HepG2 (cell line): Measurements from ENCODE around the gene IL21R. TPM values are rescaled to one million over a fixed set of nuclear protein-coding genes. Genes with fewer than 3 reads are reported as not detected.

Source experiments
- ATAC-seq: fragments of 200-7000 bp; cut with Tn5 transposase; 3 replicates; pipeline ENCODE4 v1.9.1; 2020; ENCODE audit warnings: mild to moderate bottlenecking, moderate library complexity
- BruUV-seq: library from RNA; stranded (reverse); fragments of 400-500 nt; replicated peaks from 2 replicates; lab custom pipeline; 2021; lab: Mats Ljungman, UMichigan
- CTCF ChIA-PET: fragments of 300-600 bp; formaldehyde crosslinking; extraction: SDS; loops from one replicate; lab custom pipeline; 2021; ENCODE audit warnings: low total read pairs, inconsistent platforms, low intra/inter-chr PET ratio; lab: Yijun Ruan, JAX
- POLR2A ChIA-PET: fragments of 350-600 bp; sonication (Branson Sonifier 250); formaldehyde crosslinking; loops from one replicate; lab custom pipeline; 2020; ENCODE audit warnings: antibody characterized with exemption, inconsistent platforms; lab: Yijun Ruan, JAX
- DNase-seq: peaks from one replicate; pipeline ENCODE4 v3.0.0-alpha.2; 2015; ENCODE audit warnings: low spot score
- FAIRE-seq: peaks from 3 replicates; lab custom pipeline; 2011; peaks lifted over from hg19 to GRCh38; lab: Jason Lieb, UNC
- H2AFZ ChIP-seq: one replicate; pipeline ENCODE4 v1.6.1; 2011; ENCODE audit warnings: low read length, inconsistent platforms
- H3K27ac ChIP-seq: fragments of 300-600 bp; 3 replicates; pipeline ENCODE4 v1.8.0; 2011; ENCODE audit warnings: mixed run types, mild to moderate bottlenecking, mixed read lengths, low read length, inconsistent platforms; ENCODE audit not compliant: insufficient read depth; ENCODE audit errors: extremely low read length
- H3K27me3 ChIP-seq, 2 experiments: fragments of 200-600 bp in 1 of 2; 2 replicates in 1 of 2; 3 replicates in 1 of 2; pipeline versions ENCODE4 v1.6.0 to v1.8.0; 2011; ENCODE audit warnings: low read length in 2 of 2, mild to moderate bottlenecking in 2 of 2, moderate library complexity in 2 of 2, inconsistent platforms in 1 of 2; ENCODE audit not compliant: insufficient read depth in 2 of 2, control insufficient read depth in 1 of 2
- H3K36me3 ChIP-seq, 2 experiments: fragments of 200-600 bp in 1 of 2; replicated peaks in 1 of 2; 2 replicates in 1 of 2; 3 replicates in 1 of 2; pipeline versions ENCODE4 v1.5.1 to v1.8.0; 2011; ENCODE audit warnings: low read length in 2 of 2, inconsistent platforms in 1 of 2; ENCODE audit not compliant: insufficient read depth in 2 of 2, control insufficient read depth in 1 of 2
- H3K4me1 ChIP-seq: 2 replicates; pipeline ENCODE4 v1.5.1; 2012; ENCODE audit warnings: low read length, inconsistent platforms; ENCODE audit not compliant: insufficient read depth
- H3K4me2 ChIP-seq: 2 replicates; pipeline ENCODE4 v1.6.0; 2011; ENCODE audit warnings: low read depth, low read length, inconsistent platforms
- H3K4me3 ChIP-seq, 3 experiments: fragments of 200-600 bp in 1 of 3; sonication (generic), shearing (Covaris generic) in 1 of 3; replicated peaks in 1 of 3; 2 replicates each; pipeline ENCODE4 v1.5.1; 2011 to 2016; ENCODE audit warnings: low read length in 3 of 3, inconsistent platforms in 2 of 3, low read depth in 2 of 3, mild to moderate bottlenecking in 2 of 3, control low read depth in 1 of 3, mixed read lengths in 1 of 3; ENCODE audit not compliant: insufficient read depth in 1 of 3
- H3K79me2 ChIP-seq: one replicate; pipeline ENCODE4 v1.6.1; 2011; ENCODE audit warnings: low read length, inconsistent platforms; ENCODE audit not compliant: insufficient read depth
- H3K9ac ChIP-seq: 2 replicates; pipeline ENCODE4 v1.6.0; 2011; ENCODE audit warnings: mild to moderate bottlenecking, low read depth, low read length, inconsistent platforms; ENCODE audit not compliant: insufficient read depth
- H3K9me3 ChIP-seq: 2 replicates; pipeline ENCODE4 v1.5.1; 2012; ENCODE audit warnings: mild to moderate bottlenecking, low read length
- H4K20me1 ChIP-seq: 2 replicates; pipeline ENCODE4 v1.6.0; 2011; ENCODE audit warnings: inconsistent platforms, mild to moderate bottlenecking, low read length, moderate library complexity; ENCODE audit not compliant: insufficient read depth
- FOXM1 ChIP-seq: sonication (generic); formaldehyde crosslinking; IDR thresholded peaks from 2 replicates; pipeline ENCODE4 v1.5.0; 2020; ENCODE audit warnings: missing genetic modification reagents
- HMGA1 ChIP-seq: sonication (generic); formaldehyde crosslinking; conservative IDR thresholded peaks from 2 replicates; pipeline ENCODE4 v1.4.0; 2020; ENCODE audit warnings: missing genetic modification reagents
- HOXA9 ChIP-seq: sonication (generic); formaldehyde crosslinking; IDR thresholded peaks from 2 replicates; pipeline ENCODE4 v1.8.1; 2022; ENCODE audit warnings: missing genetic modification reagents, mild to moderate bottlenecking, moderate library complexity, borderline replicate concordance
- NCOA5 ChIP-seq: sonication (generic); formaldehyde crosslinking; IDR thresholded peaks from 2 replicates; pipeline ENCODE4 v1.4.0; 2020; ENCODE audit warnings: missing genetic modification reagents
- SIX1 ChIP-seq: sonication (generic); formaldehyde crosslinking; IDR thresholded peaks from 2 replicates; pipeline ENCODE4 v1.4.0; 2020; ENCODE audit warnings: missing genetic modification reagents, borderline replicate concordance
- SRSF9 ChIP-seq: fragments of 200-400 bp; formaldehyde crosslinking; IDR thresholded peaks from 2 replicates; pipeline ENCODE4 v1.6.1; 2018; ENCODE audit warnings: borderline replicate concordance, mild to moderate bottlenecking, low read depth, low read length; ENCODE audit not compliant: insufficient read depth, poor library complexity, severe bottlenecking
- ZMYM4 ChIP-seq: sonication (generic); formaldehyde crosslinking; IDR thresholded peaks from 2 replicates; pipeline ENCODE4 v1.8.1; 2023; ENCODE audit warnings: mild to moderate bottlenecking, missing genetic modification reagents
- ZNF781 ChIP-seq: sonication (generic); formaldehyde crosslinking; IDR thresholded peaks from 2 replicates; pipeline ENCODE4 v1.5.1; 2020; ENCODE audit warnings: borderline replicate concordance, mild to moderate bottlenecking, missing genetic modification reagents; ENCODE audit errors: not compliant biosample characterization
- ZNF788 ChIP-seq: sonication (generic); formaldehyde crosslinking; IDR thresholded peaks from 2 replicates; pipeline ENCODE4 v1.5.0; 2020; ENCODE audit warnings: mild to moderate bottlenecking, missing genetic modification reagents, borderline replicate concordance
- WGBS: methylation state at CpG from one replicate; pipeline ENCODE4 v1.1.6; 2017; ENCODE audit warnings: low lambda C conversion rate; 5-methylcytosine and 5-hydroxymethylcytosine counted together
- in situ Hi-C: cut with HindIII; loops from 2 replicates; pipeline ENCODE4 v1.10.0; 2017; ENCODE audit warnings: low pct_unique_long_range_greater_than_20kb; ENCODE audit not compliant: extremely low pct_ligation_motif_present
- intact Hi-C: fragments of 100-400 bp; cut with micrococcal nuclease; formaldehyde crosslinking; loops from one replicate; pipeline ENCODE4 v1.10.0; 2022; ENCODE audit not compliant: unreplicated experiment
- polyA plus RNA-seq, 8 experiments: library from polyadenylated mRNA; depleted of rRNA in 3 of 8; stranded (reverse) in 7 of 8; unstranded in 1 of 8; fragments of >200 nt; fragmentation: Illumina TruSeq in 4 of 8; extraction: Trizol in 4 of 8; gene quantifications; 2 replicates each; pipeline versions ENCODE4 v1.2.1 to v1.2.3, GENCODE V29; 2011 to 2016; ENCODE audit warnings: low read depth in 4 of 8, missing spikeins in 1 of 8, mixed read lengths in 1 of 8; ENCODE audit not compliant: insufficient read depth in 1 of 8
- total RNA-seq, 5 experiments: library from RNA; depleted of rRNA; stranded (reverse); fragments of >200 nt; fragmentation: Illumina TruSeq; extraction: Trizol; gene quantifications; 2 replicates each; pipeline ENCODE4 v1.2.3, GENCODE V29; 2016; ENCODE audit warnings: low read depth in 1 of 5
- TF ChIP-seq, protein P1 (sequence below): sonication (generic); formaldehyde crosslinking; IDR thresholded peaks from 2 replicates; pipeline ENCODE4 v1.4.0; 2020; ENCODE audit warnings: missing genetic modification reagents
- TF ChIP-seq, protein P2 (sequence below): sonication (generic); formaldehyde crosslinking; IDR thresholded peaks from 2 replicates; pipeline ENCODE4 v1.4.0; 2020; ENCODE audit warnings: mild to moderate bottlenecking, missing genetic modification reagents
- TF ChIP-seq, protein P3 (sequence below): sonication (generic); formaldehyde crosslinking; IDR thresholded peaks from 2 replicates; pipeline ENCODE4 v1.8.0; 2022; ENCODE audit warnings: missing genetic modification reagents, low read depth, mild to moderate bottlenecking, borderline replicate concordance

The IL21R gene
- total and polyA plus RNA-seq, 2 of the 13 experiments (the other 11 are each of a cell fraction or from before 2014, with no cell fraction given) = 0.49 to 0.64 TPM

DNA sequence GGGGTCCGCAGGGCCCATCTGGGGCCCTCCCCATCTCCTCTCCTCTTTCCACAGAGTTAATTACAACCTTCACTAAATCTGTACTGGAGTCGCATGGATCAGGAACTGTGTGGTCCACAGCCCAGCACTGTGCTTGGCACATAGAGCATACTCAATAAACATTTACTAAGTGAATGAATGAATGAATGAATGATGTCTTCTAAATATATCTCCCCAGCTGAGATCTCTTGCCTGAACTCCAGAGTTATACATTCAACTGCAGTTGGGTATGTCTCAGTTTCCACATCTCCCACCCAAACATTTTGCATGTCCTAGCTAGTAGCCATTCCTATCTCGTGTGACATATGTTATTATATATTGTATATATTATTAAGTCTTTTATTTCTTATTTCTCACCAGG lies 28.7 kb upstream of the IL21R start (continued):
- TF ChIP-seq, protein P1, sequence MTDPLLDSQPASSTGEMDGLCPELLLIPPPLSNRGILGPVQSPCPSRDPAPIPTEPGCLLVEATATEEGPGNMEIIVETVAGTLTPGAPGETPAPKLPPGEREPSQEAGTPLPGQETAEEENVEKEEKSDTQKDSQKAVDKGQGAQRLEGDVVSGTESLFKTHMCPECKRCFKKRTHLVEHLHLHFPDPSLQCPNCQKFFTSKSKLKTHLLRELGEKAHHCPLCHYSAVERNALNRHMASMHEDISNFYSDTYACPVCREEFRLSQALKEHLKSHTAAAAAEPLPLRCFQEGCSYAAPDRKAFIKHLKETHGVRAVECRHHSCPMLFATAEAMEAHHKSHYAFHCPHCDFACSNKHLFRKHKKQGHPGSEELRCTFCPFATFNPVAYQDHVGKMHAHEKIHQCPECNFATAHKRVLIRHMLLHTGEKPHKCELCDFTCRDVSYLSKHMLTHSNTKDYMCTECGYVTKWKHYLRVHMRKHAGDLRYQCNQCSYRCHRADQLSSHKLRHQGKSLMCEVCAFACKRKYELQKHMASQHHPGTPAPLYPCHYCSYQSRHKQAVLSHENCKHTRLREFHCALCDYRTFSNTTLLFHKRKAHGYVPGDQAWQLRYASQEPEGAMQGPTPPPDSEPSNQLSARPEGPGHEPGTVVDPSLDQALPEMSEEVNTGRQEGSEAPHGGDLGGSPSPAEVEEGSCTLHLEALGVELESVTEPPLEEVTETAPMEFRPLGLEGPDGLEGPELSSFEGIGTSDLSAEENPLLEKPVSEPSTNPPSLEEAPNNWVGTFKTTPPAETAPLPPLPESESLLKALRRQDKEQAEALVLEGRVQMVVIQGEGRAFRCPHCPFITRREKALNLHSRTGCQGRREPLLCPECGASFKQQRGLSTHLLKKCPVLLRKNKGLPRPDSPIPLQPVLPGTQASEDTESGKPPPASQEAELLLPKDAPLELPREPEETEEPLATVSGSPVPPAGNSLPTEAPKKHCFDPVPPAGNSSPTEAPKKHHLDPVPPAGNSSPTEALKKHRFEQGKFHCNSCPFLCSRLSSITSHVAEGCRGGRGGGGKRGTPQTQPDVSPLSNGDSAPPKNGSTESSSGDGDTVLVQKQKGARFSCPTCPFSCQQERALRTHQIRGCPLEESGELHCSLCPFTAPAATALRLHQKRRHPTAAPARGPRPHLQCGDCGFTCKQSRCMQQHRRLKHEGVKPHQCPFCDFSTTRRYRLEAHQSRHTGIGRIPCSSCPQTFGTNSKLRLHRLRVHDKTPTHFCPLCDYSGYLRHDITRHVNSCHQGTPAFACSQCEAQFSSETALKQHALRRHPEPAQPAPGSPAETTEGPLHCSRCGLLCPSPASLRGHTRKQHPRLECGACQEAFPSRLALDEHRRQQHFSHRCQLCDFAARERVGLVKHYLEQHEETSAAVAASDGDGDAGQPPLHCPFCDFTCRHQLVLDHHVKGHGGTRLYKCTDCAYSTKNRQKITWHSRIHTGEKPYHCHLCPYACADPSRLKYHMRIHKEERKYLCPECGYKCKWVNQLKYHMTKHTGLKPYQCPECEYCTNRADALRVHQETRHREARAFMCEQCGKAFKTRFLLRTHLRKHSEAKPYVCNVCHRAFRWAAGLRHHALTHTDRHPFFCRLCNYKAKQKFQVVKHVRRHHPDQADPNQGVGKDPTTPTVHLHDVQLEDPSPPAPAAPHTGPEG = no peak
- TF ChIP-seq ZMYM4 (CRISPR knock-in tag) = no peak
- TF ChIP-seq SRSF9 = no peak
- no peak for TF ChIP-seq FOXM1 (CRISPR knock-in tag)
- TF ChIP-seq HMGA1 (CRISPR knock-in tag) = no peak

DNA sequence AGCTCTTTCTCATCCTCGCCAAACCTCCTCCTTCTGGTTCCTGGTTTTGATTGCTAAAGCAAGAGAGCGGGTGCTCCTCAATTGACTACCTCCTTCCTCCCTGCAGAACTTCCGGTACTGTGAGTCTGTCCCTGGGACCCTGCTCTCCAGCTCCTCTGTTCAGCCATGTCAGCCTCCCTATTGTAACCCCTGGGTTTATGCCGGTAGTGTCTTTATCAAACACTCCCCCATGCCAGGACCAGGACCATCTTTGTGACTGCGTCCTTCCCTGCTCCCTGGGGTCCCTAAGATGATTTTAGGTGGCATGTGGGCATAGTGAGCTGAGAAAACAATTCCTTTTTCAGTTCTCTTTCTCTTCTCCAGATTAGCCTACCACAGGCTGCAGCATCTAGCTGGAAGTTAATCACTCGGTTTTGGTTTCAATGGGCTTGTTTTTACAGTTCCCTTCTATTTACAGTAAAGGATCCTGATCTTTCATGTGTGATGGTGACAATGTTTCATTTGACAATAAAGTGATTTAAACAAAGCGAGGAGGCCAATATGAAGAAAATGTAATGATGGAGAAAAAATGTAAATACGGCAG lies 27.7 kb upstream of the IL21R start:
- DNase-seq (no peak), ATAC-seq (no peak), FAIRE-seq (no peak)
- no peaks in the 10 kb centered on the region for H4K20me1 ChIP-seq
- H2AFZ ChIP-seq = peak overlapping the region; percentile 51
- in situ Hi-C loops (no loop called here), intact Hi-C loops (loop anchor here (2.0 kb wide), 1 partner anchor 220 kb away; no protein-coding TSS in a partner anchor)
- ChIA-PET CTCF (interaction anchor here (2.0 to 2.1 kb wide), 2 partner anchors 139 to 194 kb away, joined by 12 to 18 read pairs; no protein-coding TSS in a partner anchor), POLR2A (interaction anchor here (1.0 to 2.0 kb wide), 3 partner anchors 34 to 171 kb away, joined by 3 to 8 read pairs (median 5); partner anchors contain the start of gene KDM8)
- peak overlapping the region in 1 of 3 experiments; percentile 38; a peak in 1 of 6 replicates for H3K4me3 ChIP-seq
- peaks cover 24% of the 10 kb centered on the region for H3K4me1 ChIP-seq
- H3K4me2 ChIP-seq = peak overlapping the region; percentile 65
- H3K27me3 ChIP-seq = peaks cover 0 to 7% of the 10 kb centered on the region in 2 experiments; a peak in 1 of 5 replicates
- H3K27ac ChIP-seq = no peak overlapping the region
- no TSS peak for BruUV-seq
- H3K36me3 ChIP-seq = no peaks in the 10 kb centered on the region
- H3K9ac ChIP-seq = peak overlapping the region; percentile 5; the same call in 1 of the 2 replicates
- H3K79me2 ChIP-seq = no peaks in the 10 kb centered on the region
- H3K9me3 ChIP-seq = no peaks in the 10 kb centered on the region
- WGBS = 48% methylated on average over 8 of the region's 8 CpGs
- 0 out of 2 replicates have a peak, but pooled peaks have one; percentile 5 for TF ChIP-seq ZNF788 (CRISPR knock-in tag)
- TF ChIP-seq SIX1 = no peak
- no peak for TF ChIP-seq NCOA5 (CRISPR knock-in tag)
- TF ChIP-seq, protein P2, sequence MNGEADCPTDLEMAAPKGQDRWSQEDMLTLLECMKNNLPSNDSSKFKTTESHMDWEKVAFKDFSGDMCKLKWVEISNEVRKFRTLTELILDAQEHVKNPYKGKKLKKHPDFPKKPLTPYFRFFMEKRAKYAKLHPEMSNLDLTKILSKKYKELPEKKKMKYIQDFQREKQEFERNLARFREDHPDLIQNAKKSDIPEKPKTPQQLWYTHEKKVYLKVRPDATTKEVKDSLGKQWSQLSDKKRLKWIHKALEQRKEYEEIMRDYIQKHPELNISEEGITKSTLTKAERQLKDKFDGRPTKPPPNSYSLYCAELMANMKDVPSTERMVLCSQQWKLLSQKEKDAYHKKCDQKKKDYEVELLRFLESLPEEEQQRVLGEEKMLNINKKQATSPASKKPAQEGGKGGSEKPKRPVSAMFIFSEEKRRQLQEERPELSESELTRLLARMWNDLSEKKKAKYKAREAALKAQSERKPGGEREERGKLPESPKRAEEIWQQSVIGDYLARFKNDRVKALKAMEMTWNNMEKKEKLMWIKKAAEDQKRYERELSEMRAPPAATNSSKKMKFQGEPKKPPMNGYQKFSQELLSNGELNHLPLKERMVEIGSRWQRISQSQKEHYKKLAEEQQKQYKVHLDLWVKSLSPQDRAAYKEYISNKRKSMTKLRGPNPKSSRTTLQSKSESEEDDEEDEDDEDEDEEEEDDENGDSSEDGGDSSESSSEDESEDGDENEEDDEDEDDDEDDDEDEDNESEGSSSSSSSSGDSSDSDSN (CRISPR knock-in tag) = no peak
- TF ChIP-seq HOXA9 (CRISPR knock-in tag) = 0 out of 2 replicates have a peak, but pooled peaks have one; percentile 22
- peak; percentile 24 for TF ChIP-seq ZNF781 (CRISPR knock-in tag)
- TF ChIP-seq, protein P3, sequence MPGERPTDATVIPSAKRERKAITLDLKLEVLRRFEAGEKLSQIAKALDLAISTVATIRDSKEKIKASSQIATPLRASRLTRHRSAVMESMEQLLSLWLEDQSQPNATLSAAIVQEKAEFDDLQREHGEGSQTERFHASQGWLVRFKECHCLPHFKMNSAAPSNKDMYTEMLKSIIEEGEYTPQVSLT (CRISPR knock-in tag) = no peak
